ENCODE measurements around the gene DLG2.
"Not testable (repeated sequence)": the region's sequence is repeated elsewhere in the genome, so short reads cannot be mapped to it uniquely, and the experiment has no call there.

Gene DLG2

GRCh38 chr11:85643191-85643614 is 16.1 kb upstream of the DLG2 start:
- DNase-seq (ENCODE audit: low read depth) = no peak

GRCh38 chr11:85634747-85635146 is 7.6 kb upstream of the DLG2 start:
- DNase-seq (ENCODE audit: low read depth) = no peak

GRCh38 chr11:85628771-85629341 is 1.7 kb upstream of the DLG2 start:
- DNase-seq (ENCODE audit: low read depth) = no peak

GRCh38 chr11:85627998-85628770 is 1.0 kb upstream of the DLG2 start, which contains the start of gene TMEM126B:
TMEM126B (plus strand) TSS chr11:85628593; CDS start chr11:85628608, 15 bp downstream.
- peak; percentile 92 for DNase-seq (ENCODE audit: low read depth)

- DNase-seq (ENCODE audit: low read depth) = no peak
These were observed 648 bp downstream of the DLG2 start for GRCh38 chr11:85626496-85626895.

- DNase-seq (ENCODE audit: low read depth) = no peak
These were observed 6.9 kb downstream of the DLG2 start for GRCh38 chr11:85620256-85620655.

GRCh38 chr11:85619499-85619898 is 7.6 kb downstream of the DLG2 start:
- no peak for DNase-seq (ENCODE audit: low read depth)

GRCh38 chr11:85611643-85612042 is 15.5 kb downstream of the DLG2 start:
- DNase-seq (ENCODE audit: low read depth) = not testable (repeated sequence)

GRCh38 chr11:85609286-85609685 is 17.9 kb downstream of the DLG2 start:
- not testable (repeated sequence) for DNase-seq (ENCODE audit: low read depth)

- DNase-seq (ENCODE audit: low read depth) = not testable (repeated sequence)
These were observed 18.5 kb downstream of the DLG2 start for GRCh38 chr11:85608621-85609020.

GRCh38 chr11:85606237-85606636 is 20.9 kb downstream of the DLG2 start:
- not testable (repeated sequence) for DNase-seq (ENCODE audit: low read depth)

- DNase-seq (ENCODE audit: low read depth) = no peak
These were observed 23.9 kb downstream of the DLG2 start for GRCh38 chr11:85603220-85603619.

- no peak for DNase-seq (ENCODE audit: low read depth)
These were observed 24.5 kb downstream of the DLG2 start for GRCh38 chr11:85602526-85603213.

- DNase-seq (ENCODE audit: low read depth) = no peak
These were observed 28.1 kb downstream of the DLG2 start for GRCh38 chr11:85599083-85599482.

GRCh38 chr11:85596886-85597285 is 30.3 kb downstream of the DLG2 start:
- DNase-seq (ENCODE audit: low read depth) = no peak

- DNase-seq (ENCODE audit: low read depth) = no peak
These were observed 31.8 kb downstream of the DLG2 start for GRCh38 chr11:85595285-85595884.

- DNase-seq (ENCODE audit: low read depth) = no peak
These were observed 36.2 kb downstream of the DLG2 start for GRCh38 chr11:85590848-85591483.

- no peak for DNase-seq (ENCODE audit: low read depth)
These were observed 37.8 kb downstream of the DLG2 start for GRCh38 chr11:85589373-85589772.

GRCh38 chr11:85582111-85582510 is 45.0 kb downstream of the DLG2 start:
- DNase-seq (ENCODE audit: low read depth) = no peak

- no peak for DNase-seq (ENCODE audit: low read depth)
These were observed 51.8 kb downstream of the DLG2 start for GRCh38 chr11:85575388-85575787.

- no peak for DNase-seq (ENCODE audit: low read depth)
These were observed 55.1 kb downstream of the DLG2 start for GRCh38 chr11:85572056-85572455.

- no peak for DNase-seq (ENCODE audit: low read depth)
These were observed 57.6 kb downstream of the DLG2 start for GRCh38 chr11:85569525-85569924.
